OCI-LY1 (cell line): Measurements from ENCODE around the gene DLG1.

Source experiments
- H2AFZ ChIP-seq: fragments of 200-600 bp; sonication (generic), shearing (Covaris generic); 2 replicates; pipeline ENCODE4 v1.6.0; 2014; ENCODE audit warnings: antibody characterized with exemption, mild to moderate bottlenecking, low read length
- H3F3A ChIP-seq: fragments of 200-600 bp; sonication (generic), shearing (Covaris generic); 2 replicates; pipeline ENCODE4 v1.6.0; 2014; ENCODE audit warnings: mild to moderate bottlenecking, antibody characterized with exemption, low read length, moderate library complexity; ENCODE audit not compliant: insufficient read depth
- H3K27ac ChIP-seq: fragments of 200-600 bp; sonication (generic); 2 replicates; pipeline ENCODE4 v1.5.1; 2014; ENCODE audit warnings: low read length, mixed run types, mild to moderate bottlenecking, low read depth; ENCODE audit not compliant: poor library complexity, severe bottlenecking
- H3K27me3 ChIP-seq: fragments of 200-600 bp; sonication (generic); 2 replicates; pipeline ENCODE4 v1.6.0; 2014; ENCODE audit warnings: antibody characterized with exemption, mild to moderate bottlenecking, low read length, moderate library complexity; ENCODE audit not compliant: insufficient read depth
- H3K36me3 ChIP-seq: fragments of 200-600 bp; sonication (generic); 2 replicates; pipeline ENCODE4 v1.6.1; 2014; ENCODE audit warnings: mild to moderate bottlenecking, antibody characterized with exemption, low read length, moderate library complexity, mixed read lengths; ENCODE audit not compliant: insufficient read depth
- H3K4me1 ChIP-seq: fragments of 200-600 bp; sonication (generic); 2 replicates; pipeline ENCODE4 v1.5.1; 2014; ENCODE audit warnings: mild to moderate bottlenecking, low read length, moderate library complexity; ENCODE audit not compliant: insufficient read depth, severe bottlenecking
- H3K4me2 ChIP-seq: fragments of 200-600 bp; sonication (generic), shearing (Covaris generic); 2 replicates; pipeline ENCODE4 v1.6.1; 2014; ENCODE audit warnings: low read length
- H3K4me3 ChIP-seq: fragments of 200-600 bp; sonication (generic); 2 replicates; pipeline ENCODE4 v1.5.1; 2014; ENCODE audit warnings: low read length, low read depth, mild to moderate bottlenecking, mixed read lengths; ENCODE audit not compliant: poor library complexity, severe bottlenecking
- H3K79me2 ChIP-seq: fragments of 200-600 bp; shearing (Covaris generic); 2 replicates; pipeline ENCODE4 v1.6.1; 2016; ENCODE audit warnings: mixed run types, low read length, mixed read lengths; ENCODE audit not compliant: insufficient read depth
- H3K9ac ChIP-seq: fragments of 200-600 bp; sonication (generic), shearing (Covaris generic); 2 replicates; pipeline ENCODE4 v1.6.1; 2014; ENCODE audit warnings: mild to moderate bottlenecking, low read length, mixed read lengths
- H3K9me2 ChIP-seq: fragments of 200-600 bp; sonication (generic), shearing (Covaris generic); 2 replicates; pipeline ENCODE4 v1.6.1; 2014; ENCODE audit warnings: low read depth, mild to moderate bottlenecking, low read length, mixed read lengths
- H3K9me3 ChIP-seq: fragments of 200-600 bp; shearing (Covaris generic); 2 replicates; pipeline ENCODE4 v1.6.1; 2014; ENCODE audit warnings: low read length, mixed read lengths
- H4K20me1 ChIP-seq: fragments of 200-600 bp; sonication (generic), shearing (Covaris generic); 2 replicates; pipeline ENCODE4 v1.6.0; 2016; ENCODE audit warnings: mild to moderate bottlenecking, low read length; ENCODE audit not compliant: insufficient read depth
- EZH2 ChIP-seq: fragments of 200-600 bp; sonication (generic), shearing (Covaris generic); IDR thresholded peaks from 2 replicates; pipeline ENCODE4 v1.8.0; 2017; ENCODE audit warnings: borderline replicate concordance, mixed run types, mild to moderate bottlenecking, antibody characterized with exemption, low read length, moderate library complexity, mixed read lengths
- TF ChIP-seq, protein P1 (sequence below): fragments of 200-600 bp; sonication (generic), shearing (Covaris generic); IDR thresholded peaks from 2 replicates; pipeline ENCODE4 v1.5.1; 2017; ENCODE audit warnings: mild to moderate bottlenecking, antibody characterized with exemption, low read length, moderate library complexity, mixed read lengths

Gene DLG1

DNA sequence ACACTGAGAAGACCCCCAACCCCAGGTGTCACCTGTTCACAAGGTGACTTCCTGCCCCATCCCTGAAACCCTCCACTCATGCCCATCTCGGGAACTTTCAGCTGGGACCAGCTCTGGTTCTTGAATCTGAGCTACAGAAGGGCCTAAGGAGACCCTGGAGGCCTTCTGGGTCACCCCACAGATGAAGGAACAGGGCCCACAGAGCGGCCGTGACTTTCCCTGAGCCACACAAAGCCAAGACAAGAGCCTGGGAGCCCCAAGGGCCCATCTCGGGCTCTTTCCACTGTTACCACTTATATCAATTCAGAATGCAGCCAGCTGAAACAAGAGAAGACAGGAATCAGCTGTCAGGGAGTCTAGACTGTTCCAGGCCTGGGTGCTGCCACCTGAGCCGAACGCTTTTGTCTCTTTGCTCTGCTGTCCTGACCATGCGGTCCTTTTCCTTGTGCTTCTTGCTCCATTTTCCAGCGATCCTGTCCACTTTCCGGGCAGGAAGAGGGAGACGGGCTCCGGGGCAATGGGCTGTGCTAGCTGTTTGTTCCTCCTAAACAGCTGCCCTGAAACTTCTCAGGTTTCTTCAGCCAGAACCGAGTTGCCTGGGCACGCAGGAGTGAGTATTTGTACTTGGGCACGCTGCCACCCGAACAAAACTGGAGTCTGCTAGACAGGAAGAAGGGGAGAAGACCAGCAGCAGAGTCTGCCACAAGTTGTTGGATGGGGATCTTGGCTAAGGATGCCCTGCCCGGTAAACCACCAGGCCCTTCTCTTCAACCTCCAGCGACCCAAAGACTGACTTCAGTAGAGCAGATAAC is 301.8 kb downstream of the DLG1 start:
- no peaks in the 10 kb centered on the region for H3K9me2 ChIP-seq
- H3K4me1 ChIP-seq = peaks cover 4% of the 10 kb centered on the region
- H2AFZ ChIP-seq = no peak overlapping the region
- TF ChIP-seq, protein P1, sequence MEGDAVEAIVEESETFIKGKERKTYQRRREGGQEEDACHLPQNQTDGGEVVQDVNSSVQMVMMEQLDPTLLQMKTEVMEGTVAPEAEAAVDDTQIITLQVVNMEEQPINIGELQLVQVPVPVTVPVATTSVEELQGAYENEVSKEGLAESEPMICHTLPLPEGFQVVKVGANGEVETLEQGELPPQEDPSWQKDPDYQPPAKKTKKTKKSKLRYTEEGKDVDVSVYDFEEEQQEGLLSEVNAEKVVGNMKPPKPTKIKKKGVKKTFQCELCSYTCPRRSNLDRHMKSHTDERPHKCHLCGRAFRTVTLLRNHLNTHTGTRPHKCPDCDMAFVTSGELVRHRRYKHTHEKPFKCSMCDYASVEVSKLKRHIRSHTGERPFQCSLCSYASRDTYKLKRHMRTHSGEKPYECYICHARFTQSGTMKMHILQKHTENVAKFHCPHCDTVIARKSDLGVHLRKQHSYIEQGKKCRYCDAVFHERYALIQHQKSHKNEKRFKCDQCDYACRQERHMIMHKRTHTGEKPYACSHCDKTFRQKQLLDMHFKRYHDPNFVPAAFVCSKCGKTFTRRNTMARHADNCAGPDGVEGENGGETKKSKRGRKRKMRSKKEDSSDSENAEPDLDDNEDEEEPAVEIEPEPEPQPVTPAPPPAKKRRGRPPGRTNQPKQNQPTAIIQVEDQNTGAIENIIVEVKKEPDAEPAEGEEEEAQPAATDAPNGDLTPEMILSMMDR = no peak
- no peaks in the 10 kb centered on the region for H3K27me3 ChIP-seq
- no peak overlapping the region for H3K4me2 ChIP-seq
- no peak overlapping the region for H3K27ac ChIP-seq
- no peaks in the 10 kb centered on the region for H3K79me2 ChIP-seq
- no peak overlapping the region for H3K4me3 ChIP-seq
- no peaks in the 10 kb centered on the region for H4K20me1 ChIP-seq
- no peak overlapping the region for H3K9ac ChIP-seq
- H3K9me3 ChIP-seq = no peaks in the 10 kb centered on the region
- no peaks in the 10 kb centered on the region; the same call in 1 of the 2 replicates for H3K36me3 ChIP-seq
- no peaks in the 10 kb centered on the region for H3F3A ChIP-seq

DNA sequence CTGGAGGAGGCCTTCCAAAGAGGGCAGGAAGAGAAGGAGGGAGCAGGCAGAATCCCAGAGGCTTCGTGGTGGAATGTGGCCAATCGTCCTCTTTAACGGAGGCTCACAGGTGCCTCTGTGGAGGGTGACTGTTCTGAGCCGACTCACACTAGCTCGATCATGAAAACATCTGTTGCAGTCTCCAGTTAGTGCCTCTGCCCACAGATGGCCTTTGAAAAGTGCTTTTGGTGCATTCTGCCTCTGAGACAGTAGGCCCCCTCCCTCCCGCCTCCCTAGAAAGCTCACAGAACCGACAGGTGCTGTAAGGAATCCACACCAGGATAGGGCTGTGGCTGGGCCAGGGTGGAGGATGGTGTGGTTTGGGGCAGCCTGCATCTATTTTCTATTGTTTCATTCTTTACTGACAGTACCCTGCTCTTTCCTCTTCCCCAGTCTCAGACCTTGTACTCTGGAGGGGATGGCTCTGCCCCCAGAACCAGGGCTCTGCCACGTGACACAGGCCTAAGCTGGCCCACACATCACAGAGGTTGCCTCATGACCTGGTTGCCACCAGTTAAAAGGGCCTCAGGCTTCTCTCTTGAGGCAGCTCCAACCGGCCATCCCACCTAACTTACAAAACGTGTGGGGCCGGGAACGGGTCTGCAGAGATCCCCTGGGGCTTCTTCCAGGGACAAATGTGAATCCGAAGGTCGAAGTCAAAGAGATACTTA is 302.6 kb downstream of the DLG1 start:
- no peak overlapping the region for H3K4me2 ChIP-seq
- H3K79me2 ChIP-seq = no peaks in the 10 kb centered on the region
- TF ChIP-seq, protein P1 = no peak
- TF ChIP-seq EZH2 = no peak
- no peaks in the 10 kb centered on the region for H3K9me3 ChIP-seq
- H3F3A ChIP-seq = no peaks in the 10 kb centered on the region
- H3K4me3 ChIP-seq = no peak overlapping the region
- no peak overlapping the region for H3K27ac ChIP-seq
- H3K36me3 ChIP-seq = no peaks in the 10 kb centered on the region; the same call in 1 of the 2 replicates
- H3K9ac ChIP-seq = no peak overlapping the region
- H2AFZ ChIP-seq = no peak overlapping the region
- H3K9me2 ChIP-seq = no peaks in the 10 kb centered on the region
- H4K20me1 ChIP-seq = no peaks in the 10 kb centered on the region
- no peaks in the 10 kb centered on the region for H3K4me1 ChIP-seq
- H3K27me3 ChIP-seq = no peaks in the 10 kb centered on the region

DNA sequence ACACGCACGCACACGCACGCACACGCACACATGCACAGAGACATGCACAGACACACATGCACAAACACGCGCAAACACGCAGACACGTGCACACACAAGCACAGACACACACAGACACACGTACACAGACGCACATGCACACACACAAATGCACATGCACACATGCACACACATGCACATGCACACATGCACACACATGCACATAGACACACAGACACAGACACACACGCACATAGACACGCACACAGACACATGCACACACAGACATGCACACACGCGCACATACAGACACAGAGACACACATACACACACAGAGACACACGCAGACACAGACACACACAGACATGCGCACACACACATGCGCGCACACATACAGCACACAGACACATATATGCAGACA is 303.4 kb downstream of the DLG1 start:
- no peaks in the 10 kb centered on the region for H3K4me1 ChIP-seq
- no peak overlapping the region for H3K9ac ChIP-seq
- H3F3A ChIP-seq = no peaks in the 10 kb centered on the region
- peaks cover 2% of the 10 kb centered on the region; the same call in 1 of the 2 replicates for H3K27me3 ChIP-seq
- no peaks in the 10 kb centered on the region for H3K9me3 ChIP-seq
- no peaks in the 10 kb centered on the region for H3K9me2 ChIP-seq
- H3K36me3 ChIP-seq = no peaks in the 10 kb centered on the region; the same call in 1 of the 2 replicates
- TF ChIP-seq EZH2 = no peak
- TF ChIP-seq, protein P1 = no peak
- no peak overlapping the region for H3K27ac ChIP-seq
- no peaks in the 10 kb centered on the region for H3K79me2 ChIP-seq
- H4K20me1 ChIP-seq = no peaks in the 10 kb centered on the region
- H2AFZ ChIP-seq = no peak overlapping the region
- H3K4me3 ChIP-seq = no peak overlapping the region
- no peak overlapping the region for H3K4me2 ChIP-seq
